SK-N-SH treated with all-trans-retinoic acid at 6 μM for 48 hours (cell line): ENCODE data around the gene CRHR1.

Experiments
- ARNTL ChIP-seq: fragments of 450-650 bp; formaldehyde crosslinking; IDR thresholded peaks from 2 replicates; pipeline ENCODE4 v1.5.0; 2020; ENCODE audit warnings: low read depth, mild to moderate bottlenecking, moderate library complexity, borderline replicate concordance
- ESRRG ChIP-seq: fragments of 250-450 bp; sonication (Bioruptor Pico); IDR thresholded peaks from 2 replicates; pipeline ENCODE4 v1.6.1; 2021; ENCODE audit warnings: mild to moderate bottlenecking
- ISL1 ChIP-seq: fragments of 250-450 bp; sonication (Bioruptor Pico); IDR thresholded peaks from 2 replicates; pipeline ENCODE4 v2.1.2; 2022; ENCODE audit warnings: mild to moderate bottlenecking, moderate library complexity
- OSR1 ChIP-seq: fragments of 250-450 bp; sonication (Bioruptor Pico); IDR thresholded peaks from 2 replicates; pipeline ENCODE4 v1.8.0; 2022; ENCODE audit warnings: moderate library complexity, mild to moderate bottlenecking, inconsistent platforms
- RARB ChIP-seq: fragments of 250-450 bp; sonication (Bioruptor Pico); IDR thresholded peaks from 2 replicates; pipeline ENCODE4 v1.8.0; 2021; ENCODE audit warnings: mild to moderate bottlenecking, moderate library complexity
- SNAI2 ChIP-seq: fragments of 250-450 bp; sonication (Bioruptor Pico); IDR thresholded peaks from 2 replicates; pipeline ENCODE4 v1.5.0; 2020; ENCODE audit warnings: mild to moderate bottlenecking, moderate library complexity
- TOX ChIP-seq: fragments of 250-450 bp; sonication (Bioruptor Pico); IDR thresholded peaks from 2 replicates; pipeline ENCODE4 v1.8.0; 2021; ENCODE audit warnings: mild to moderate bottlenecking, moderate library complexity, borderline replicate concordance
- ZC3H10 ChIP-seq: fragments of 250-450 bp; sonication (Bioruptor Pico); IDR thresholded peaks from 2 replicates; pipeline ENCODE4 v1.5.1; 2021; ENCODE audit warnings: mild to moderate bottlenecking, moderate library complexity
- ZFP3 ChIP-seq: fragments of 250-450 bp; sonication (Bioruptor Pico); IDR thresholded peaks from 2 replicates; pipeline ENCODE4 v1.5.0; 2020; ENCODE audit warnings: mild to moderate bottlenecking, moderate library complexity
- ZFP30 ChIP-seq: fragments of 450-650 bp; formaldehyde crosslinking; IDR thresholded peaks from 2 replicates; pipeline ENCODE4 v1.5.0; 2022; ENCODE audit warnings: mild to moderate bottlenecking, moderate library complexity
- ZNF565 ChIP-seq: fragments of 450-650 bp; formaldehyde crosslinking; conservative IDR thresholded peaks from 2 replicates; pipeline ENCODE4 v1.5.0; 2020; ENCODE audit warnings: low read depth, mild to moderate bottlenecking, moderate library complexity
- ZNF70 ChIP-seq: fragments of 450-650 bp; formaldehyde crosslinking; IDR thresholded peaks from 2 replicates; pipeline ENCODE4 v1.5.0; 2020; ENCODE audit warnings: mild to moderate bottlenecking, moderate library complexity
- TF ChIP-seq, protein P1 (sequence below): fragments of 250-450 bp; sonication (Bioruptor Pico); IDR thresholded peaks from 2 replicates; pipeline ENCODE4 v1.8.0; 2020; ENCODE audit warnings: mild to moderate bottlenecking, moderate library complexity, borderline replicate concordance
- TF ChIP-seq, protein P2 (sequence below): fragments of 250-450 bp; sonication (Bioruptor Pico); IDR thresholded peaks from 2 replicates; pipeline ENCODE4 v1.8.0; 2021; ENCODE audit warnings: low read depth, mild to moderate bottlenecking, moderate library complexity, borderline replicate concordance

DNA sequence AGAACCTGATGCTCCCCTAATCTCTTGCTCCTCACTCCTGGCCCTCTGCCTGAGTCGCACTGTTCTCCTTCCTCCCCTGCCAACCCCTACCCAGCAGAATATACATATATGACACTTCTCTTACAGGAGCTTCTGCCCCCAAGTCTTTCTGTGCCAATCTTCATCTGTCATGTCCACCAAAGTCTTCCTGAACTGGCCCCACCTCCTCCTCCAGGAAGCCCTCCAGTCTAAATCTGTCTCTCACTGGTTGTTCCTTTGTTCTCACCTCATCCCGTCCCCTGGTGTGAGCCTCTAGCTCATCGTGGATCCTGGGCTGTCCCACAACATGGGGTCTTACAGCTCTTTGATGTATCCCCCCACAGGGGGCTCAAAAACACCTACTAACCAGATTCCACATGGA lies 8.3 kb downstream of the CRHR1 start:
- TF ChIP-seq, protein P1, sequence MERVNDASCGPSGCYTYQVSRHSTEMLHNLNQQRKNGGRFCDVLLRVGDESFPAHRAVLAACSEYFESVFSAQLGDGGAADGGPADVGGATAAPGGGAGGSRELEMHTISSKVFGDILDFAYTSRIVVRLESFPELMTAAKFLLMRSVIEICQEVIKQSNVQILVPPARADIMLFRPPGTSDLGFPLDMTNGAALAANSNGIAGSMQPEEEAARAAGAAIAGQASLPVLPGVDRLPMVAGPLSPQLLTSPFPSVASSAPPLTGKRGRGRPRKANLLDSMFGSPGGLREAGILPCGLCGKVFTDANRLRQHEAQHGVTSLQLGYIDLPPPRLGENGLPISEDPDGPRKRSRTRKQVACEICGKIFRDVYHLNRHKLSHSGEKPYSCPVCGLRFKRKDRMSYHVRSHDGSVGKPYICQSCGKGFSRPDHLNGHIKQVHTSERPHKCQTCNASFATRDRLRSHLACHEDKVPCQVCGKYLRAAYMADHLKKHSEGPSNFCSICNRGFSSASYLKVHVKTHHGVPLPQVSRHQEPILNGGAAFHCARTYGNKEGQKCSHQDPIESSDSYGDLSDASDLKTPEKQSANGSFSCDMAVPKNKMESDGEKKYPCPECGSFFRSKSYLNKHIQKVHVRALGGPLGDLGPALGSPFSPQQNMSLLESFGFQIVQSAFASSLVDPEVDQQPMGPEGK (CRISPR knock-in tag) = no peak
- TF ChIP-seq ESRRG (CRISPR knock-in tag) (no peak), ISL1 (no peak), SNAI2 (CRISPR knock-in tag) (no peak), RARB (CRISPR knock-in tag) (no peak), ZFP30 (CRISPR knock-in tag) (no peak), TOX (no peak), ZFP3 (no peak), OSR1 (CRISPR knock-in tag) (no peak), ARNTL (CRISPR knock-in tag) (no peak), ZC3H10 (CRISPR knock-in tag) (no peak), ZNF70 (no peak), ZNF565 (no peak)
- TF ChIP-seq, protein P2, sequence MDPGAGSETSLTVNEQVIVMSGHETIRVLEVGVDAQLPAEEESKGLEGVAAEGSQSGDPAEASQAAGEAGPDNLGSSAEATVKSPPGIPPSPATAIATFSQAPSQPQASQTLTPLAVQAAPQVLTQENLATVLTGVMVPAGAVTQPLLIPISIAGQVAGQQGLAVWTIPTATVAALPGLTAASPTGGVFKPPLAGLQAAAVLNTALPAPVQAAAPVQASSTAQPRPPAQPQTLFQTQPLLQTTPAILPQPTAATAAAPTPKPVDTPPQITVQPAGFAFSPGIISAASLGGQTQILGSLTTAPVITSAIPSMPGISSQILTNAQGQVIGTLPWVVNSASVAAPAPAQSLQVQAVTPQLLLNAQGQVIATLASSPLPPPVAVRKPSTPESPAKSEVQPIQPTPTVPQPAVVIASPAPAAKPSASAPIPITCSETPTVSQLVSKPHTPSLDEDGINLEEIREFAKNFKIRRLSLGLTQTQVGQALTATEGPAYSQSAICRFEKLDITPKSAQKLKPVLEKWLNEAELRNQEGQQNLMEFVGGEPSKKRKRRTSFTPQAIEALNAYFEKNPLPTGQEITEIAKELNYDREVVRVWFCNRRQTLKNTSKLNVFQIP (CRISPR knock-in tag) = no peak
